Hepatocyte (in vitro differentiated cells): ENCODE data around the gene ERBB2.

Source experiments
- EZH2 ChIP-seq: fragments of 200-600 bp; sonication (generic); IDR thresholded peaks from 2 replicates; pipeline ENCODE4 v1.6.1; 2016; ENCODE audit warnings: antibody characterized with exemption, mild to moderate bottlenecking, borderline replicate concordance
- TF ChIP-seq, protein P1 (sequence below): fragments of 200-600 bp; sonication (generic); IDR thresholded peaks from 2 replicates; pipeline ENCODE4 v1.5.1; 2016; ENCODE audit warnings: antibody characterized with exemption, mild to moderate bottlenecking; ENCODE audit not compliant: poor library complexity

DNA sequence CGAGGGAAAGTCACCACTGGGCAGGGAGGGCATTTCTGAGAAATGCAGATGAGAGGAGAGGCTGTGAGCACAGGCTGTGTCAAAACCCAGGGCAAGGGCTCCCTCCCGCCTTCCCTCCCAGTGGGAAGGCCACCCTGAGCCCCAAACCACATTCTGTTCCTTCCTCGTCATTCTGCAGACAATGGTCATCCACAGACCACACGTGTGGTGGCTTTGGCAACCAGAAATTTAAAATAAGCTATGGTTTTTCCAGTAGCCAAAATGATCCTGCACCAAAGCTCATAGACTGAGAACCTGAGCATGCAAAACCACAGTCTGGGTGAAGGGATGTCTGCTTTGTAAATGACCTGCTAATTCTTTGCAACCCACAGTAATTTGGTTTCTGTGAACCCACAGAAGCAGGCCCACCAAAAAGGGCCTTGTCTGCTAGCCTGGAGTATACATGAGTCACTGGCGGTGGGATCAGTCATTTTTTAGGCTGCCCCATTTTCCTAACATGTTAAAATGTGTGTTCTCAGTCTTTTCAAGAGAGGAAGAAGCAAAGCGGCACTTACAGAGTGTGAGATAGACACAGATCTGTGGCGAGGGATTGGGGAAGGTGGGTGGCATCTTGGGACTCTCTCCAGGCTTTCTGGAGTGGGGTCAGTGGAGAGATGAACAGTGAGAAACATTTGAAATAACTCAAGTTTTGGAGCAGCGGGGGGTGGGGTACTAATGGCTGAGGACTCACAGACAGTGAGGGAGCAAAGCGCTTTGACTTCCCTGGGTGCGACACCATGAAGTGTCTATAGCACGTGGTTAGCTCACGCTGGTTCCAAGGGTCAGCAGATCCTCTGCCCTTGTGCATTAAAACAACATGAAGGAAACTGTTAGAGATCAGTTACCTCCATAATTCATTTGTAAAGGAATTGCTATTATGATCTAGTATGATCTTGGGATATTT is 58.3 kb downstream of the ERBB2 start:
- TF ChIP-seq, protein P1, sequence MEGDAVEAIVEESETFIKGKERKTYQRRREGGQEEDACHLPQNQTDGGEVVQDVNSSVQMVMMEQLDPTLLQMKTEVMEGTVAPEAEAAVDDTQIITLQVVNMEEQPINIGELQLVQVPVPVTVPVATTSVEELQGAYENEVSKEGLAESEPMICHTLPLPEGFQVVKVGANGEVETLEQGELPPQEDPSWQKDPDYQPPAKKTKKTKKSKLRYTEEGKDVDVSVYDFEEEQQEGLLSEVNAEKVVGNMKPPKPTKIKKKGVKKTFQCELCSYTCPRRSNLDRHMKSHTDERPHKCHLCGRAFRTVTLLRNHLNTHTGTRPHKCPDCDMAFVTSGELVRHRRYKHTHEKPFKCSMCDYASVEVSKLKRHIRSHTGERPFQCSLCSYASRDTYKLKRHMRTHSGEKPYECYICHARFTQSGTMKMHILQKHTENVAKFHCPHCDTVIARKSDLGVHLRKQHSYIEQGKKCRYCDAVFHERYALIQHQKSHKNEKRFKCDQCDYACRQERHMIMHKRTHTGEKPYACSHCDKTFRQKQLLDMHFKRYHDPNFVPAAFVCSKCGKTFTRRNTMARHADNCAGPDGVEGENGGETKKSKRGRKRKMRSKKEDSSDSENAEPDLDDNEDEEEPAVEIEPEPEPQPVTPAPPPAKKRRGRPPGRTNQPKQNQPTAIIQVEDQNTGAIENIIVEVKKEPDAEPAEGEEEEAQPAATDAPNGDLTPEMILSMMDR: no peak
- no peak for TF ChIP-seq EZH2
